Activated B cell treated with CpG ODN at 0.5 μM for 24 hours (primary cell): Measurements from ENCODE around the gene GDF2. TPM values are rescaled to one million over a fixed set of nuclear protein-coding genes. Genes with fewer than 3 reads are reported as not detected.

Experiments
- ATAC-seq: fragments of 200-7000 bp; cut with Tn5 transposase; one replicate; pipeline ENCODE4 v1.10.0; 2021; ENCODE audit warnings: low read depth, mild to moderate bottlenecking, moderate library complexity
- CTCF ChIA-PET: fragments of 350-600 bp; sonication (Branson Sonifier 250); formaldehyde crosslinking; loops from one replicate; lab custom pipeline; 2021; ENCODE audit warnings: antibody characterized with exemption; lab: Charles Lee
- POLR2A ChIA-PET: fragments of 350-600 bp; sonication (Branson Sonifier 250); formaldehyde crosslinking; loops from one replicate; lab custom pipeline; 2021; ENCODE audit warnings: antibody characterized with exemption; lab: Charles Lee
- DNase-seq: peaks from one replicate; pipeline ENCODE4 v3.0.0; 2022
- H3K27ac Mint-ChIP-seq: one replicate; pipeline ENCODE4 v1.8.0; 2020; ENCODE audit warnings: mixed read lengths
- H3K27me3 Mint-ChIP-seq: one replicate; pipeline ENCODE4 v1.8.0; 2021; ENCODE audit warnings: mixed read lengths
- H3K36me3 Mint-ChIP-seq: one replicate; pipeline ENCODE4 v1.8.0; 2021; ENCODE audit warnings: low read depth, mixed read lengths
- H3K4me1 Mint-ChIP-seq: one replicate; pipeline ENCODE4 v1.8.0; 2021; ENCODE audit warnings: mixed read lengths
- H3K4me3 Mint-ChIP-seq: one replicate; pipeline ENCODE4 v1.8.0; 2020; ENCODE audit warnings: mild to moderate bottlenecking, mixed read lengths
- H3K9me3 Mint-ChIP-seq: one replicate; pipeline ENCODE4 v1.8.0; 2020; ENCODE audit warnings: mixed read lengths
- CTCF ChIP-seq: fragments of 200-600 bp; IDR thresholded peaks from one replicate; pipeline ENCODE4 v1.8.0; 2022; ENCODE audit warnings: antibody characterized with exemption, mild to moderate bottlenecking
- intact Hi-C: fragments of 100-400 bp; cut with micrococcal nuclease; formaldehyde crosslinking; loops from one replicate; pipeline ENCODE4 v1.15.1; 2024
- total RNA-seq: library from RNA; stranded (reverse); gene quantifications from 2 replicates; pipeline ENCODE4 v1.2.3, GENCODE V29; 2022

GDF2 gene
- not detected in 2 replicates for total RNA-seq

- no peaks in the 10 kb centered on the region for H3K4me1 Mint-ChIP-seq
- no peak for TF ChIP-seq CTCF
- ATAC-seq (no peak), DNase-seq (no peak)
- no peak within 1 kb of the TSS for H3K4me3 Mint-ChIP-seq
- H3K36me3 Mint-ChIP-seq, result no peaks in the 10 kb centered on the region
- no peaks in the 10 kb centered on the region for H3K9me3 Mint-ChIP-seq
- ChIA-PET POLR2A (no interaction called here), CTCF (no interaction called here)
- intact Hi-C loops, result no loop called here
- peaks cover 5% of the 10 kb centered on the region for H3K27me3 Mint-ChIP-seq
- H3K27ac Mint-ChIP-seq, result no peak within 1 kb of the TSS
These were observed at the start of gene GDF2 for GRCh38 chr10:47322300-47323061. Gene GDF2 (plus strand): TSS chr10:47322454. CDS start chr10:47322669, 215 bp downstream.

GRCh38 chr10:47276071-47276470 is 46.2 kb upstream of the GDF2 start:
- Mint-ChIP-seq H3K27ac (no peak overlapping the region), H3K36me3 (no peaks in the 10 kb centered on the region), H3K27me3 (peaks cover 18% of the 10 kb centered on the region), H3K4me3 (no peak overlapping the region), H3K9me3 (peaks cover 2% of the 10 kb centered on the region), H3K4me1 (no peaks in the 10 kb centered on the region)
- ATAC-seq (no peak), DNase-seq (no peak)
- intact Hi-C loops, result no loop called here
- CTCF ChIA-PET, result no interaction called here
- no peak for TF ChIP-seq CTCF
- POLR2A ChIA-PET, result no interaction called here

- Mint-ChIP-seq H3K9me3 (peaks cover 2% of the 10 kb centered on the region), H3K36me3 (no peaks in the 10 kb centered on the region), H3K4me1 (peaks cover 2% of the 10 kb centered on the region), H3K4me3 (no peak overlapping the region), H3K27ac (no peak overlapping the region), H3K27me3 (peaks cover 18% of the 10 kb centered on the region)
- ChIA-PET POLR2A (no interaction called here), CTCF (no interaction called here)
- TF ChIP-seq CTCF, result no peak
- intact Hi-C loops, result no loop called here
- no peak for ATAC-seq
- DNase-seq, result no peak
These were observed 45.5 kb upstream of the GDF2 start for GRCh38 chr10:47276576-47277351.

GRCh38 chr10:47277352-47278151 is 44.7 kb upstream of the GDF2 start:
- peaks cover 21% of the 10 kb centered on the region for H3K27me3 Mint-ChIP-seq
- H3K36me3 Mint-ChIP-seq, result no peaks in the 10 kb centered on the region
- POLR2A ChIA-PET, result no interaction called here
- CTCF ChIA-PET, result no interaction called here
- no peaks in the 10 kb centered on the region for H3K9me3 Mint-ChIP-seq
- H3K4me3 Mint-ChIP-seq, result no peak overlapping the region
- H3K27ac Mint-ChIP-seq, result no peak overlapping the region
- no peak for TF ChIP-seq CTCF
- H3K4me1 Mint-ChIP-seq, result peaks cover 2% of the 10 kb centered on the region
- DNase-seq (no peak), ATAC-seq (no peak)
- intact Hi-C loops, result no loop called here

- Mint-ChIP-seq H3K27me3 (peaks cover 21% of the 10 kb centered on the region), H3K4me3 (no peak overlapping the region), H3K4me1 (peaks cover 2% of the 10 kb centered on the region), H3K9me3 (no peaks in the 10 kb centered on the region), H3K36me3 (no peaks in the 10 kb centered on the region), H3K27ac (no peak overlapping the region)
- DNase-seq, result no peak
- TF ChIP-seq CTCF, result no peak
- intact Hi-C loops, result no loop called here
- no peak for ATAC-seq
- ChIA-PET CTCF (no interaction called here), POLR2A (no interaction called here)
These were observed 44.1 kb upstream of the GDF2 start for GRCh38 chr10:47278152-47278473.
